ENCODE results near the gene RAP1A.

The RAP1A gene

GRCh38 chr1:111761717-111762116, 142.1 kb downstream of the RAP1A start:
- DNase-seq (ENCODE audit: low spot score), result no peak

GRCh38 chr1:111762332-111762731, 142.7 kb downstream of the RAP1A start:
- DNase-seq (ENCODE audit: low spot score), result no peak

All from Ammon's horn (tissue), 1 donor.